HepG2 (cell line): ENCODE results near the gene KRTAP10-4. TPM values are rescaled to one million over a fixed set of nuclear protein-coding genes. Genes with fewer than 3 reads are reported as not detected.
A peak's percentile ranks its signal among the peaks of the same experiment; 100 is the strongest.

Source experiments
- HDAC6 ChIP-seq: fragments of 200-600 bp; sonication (generic); IDR thresholded peaks from 2 replicates; pipeline ENCODE4 v1.7.0; 2017; ENCODE audit warnings: mild to moderate bottlenecking, antibody characterized with exemption, low read length, low read depth
- MEIS2 ChIP-seq: sonication (generic); formaldehyde crosslinking; IDR thresholded peaks from 2 replicates; pipeline ENCODE4 v1.9.0; 2021; ENCODE audit warnings: mild to moderate bottlenecking, missing genetic modification reagents
- NFKB2 ChIP-seq: sonication (generic); formaldehyde crosslinking; IDR thresholded peaks from 2 replicates; pipeline ENCODE4 v1.4.0; 2020; ENCODE audit warnings: missing genetic modification reagents, borderline replicate concordance
- PITX1 ChIP-seq: sonication (generic); formaldehyde crosslinking; IDR thresholded peaks from 2 replicates; pipeline ENCODE4 v1.5.1; 2020; ENCODE audit warnings: mild to moderate bottlenecking, missing genetic modification reagents
- SMAD1 ChIP-seq: sonication (generic); formaldehyde crosslinking; IDR thresholded peaks from 2 replicates; pipeline ENCODE4 v1.4.0; 2020; ENCODE audit warnings: missing genetic modification reagents, low read depth, mild to moderate bottlenecking, borderline replicate concordance
- SMC3 ChIP-seq: IDR thresholded peaks from 2 replicates; pipeline ENCODE4 v1.6.1; 2011; ENCODE audit warnings: low read length, improper control_type of control experiment
- SYNCRIP ChIP-seq: fragments of 200-400 bp; formaldehyde crosslinking; IDR thresholded peaks from 2 replicates; pipeline ENCODE4 v1.6.1; 2018; ENCODE audit warnings: mild to moderate bottlenecking, low read depth, low read length; ENCODE audit not compliant: insufficient read depth
- THYN1 ChIP-seq: sonication (generic); formaldehyde crosslinking; IDR thresholded peaks from 2 replicates; pipeline ENCODE4 v1.8.1; 2023; ENCODE audit warnings: low read depth, mild to moderate bottlenecking, moderate library complexity, missing genetic modification reagents, borderline replicate concordance
- ZBTB43 ChIP-seq: sonication (generic); formaldehyde crosslinking; conservative IDR thresholded peaks from 2 replicates; pipeline ENCODE4 v1.4.0; 2020; ENCODE audit warnings: missing genetic modification reagents
- ZNF234 ChIP-seq: sonication (generic); formaldehyde crosslinking; conservative IDR thresholded peaks from 2 replicates; pipeline ENCODE4 v1.5.1; 2020; ENCODE audit warnings: mild to moderate bottlenecking, missing genetic modification reagents
- ZNF260 ChIP-seq: sonication (generic); formaldehyde crosslinking; IDR thresholded peaks from 2 replicates; pipeline ENCODE4 v1.4.0; 2020; ENCODE audit warnings: missing genetic modification reagents, low read depth, mild to moderate bottlenecking, borderline replicate concordance
- ZNF292 ChIP-seq: sonication (generic); formaldehyde crosslinking; IDR thresholded peaks from 2 replicates; pipeline ENCODE4 v1.8.1; 2022; ENCODE audit warnings: mild to moderate bottlenecking, low read depth, missing genetic modification reagents, borderline replicate concordance
- ZNF574 ChIP-seq: sonication (generic); formaldehyde crosslinking; IDR thresholded peaks from 2 replicates; pipeline ENCODE4 v1.4.0; 2020; ENCODE audit warnings: missing genetic modification reagents
- ZNF737 ChIP-seq: sonication (generic); formaldehyde crosslinking; IDR thresholded peaks from 2 replicates; pipeline ENCODE4 v1.5.0; 2020; ENCODE audit warnings: missing genetic modification reagents, mild to moderate bottlenecking, borderline replicate concordance
- ZSCAN22 ChIP-seq: sonication (generic); formaldehyde crosslinking; IDR thresholded peaks from 2 replicates; pipeline ENCODE4 v1.4.0; 2020; ENCODE audit warnings: mild to moderate bottlenecking, missing genetic modification reagents
- polyA plus RNA-seq, 8 experiments: library from polyadenylated mRNA; depleted of rRNA in 3 of 8; stranded (reverse) in 7 of 8; unstranded in 1 of 8; fragments of >200 nt; fragmentation: Illumina TruSeq in 4 of 8; extraction: Trizol in 4 of 8; gene quantifications; 2 replicates each; pipeline versions ENCODE4 v1.2.1 to v1.2.3, GENCODE V29; 2011 to 2016; ENCODE audit warnings: low read depth in 4 of 8, missing spikeins in 1 of 8, mixed read lengths in 1 of 8; ENCODE audit not compliant: insufficient read depth in 1 of 8
- total RNA-seq, 5 experiments: library from RNA; depleted of rRNA; stranded (reverse); fragments of >200 nt; fragmentation: Illumina TruSeq; extraction: Trizol; gene quantifications; 2 replicates each; pipeline ENCODE4 v1.2.3, GENCODE V29; 2016; ENCODE audit warnings: low read depth in 1 of 5
- TF ChIP-seq, protein P1 (sequence below): sonication (generic); formaldehyde crosslinking; IDR thresholded peaks from 2 replicates; pipeline ENCODE4 v1.5.1; 2020; ENCODE audit warnings: mild to moderate bottlenecking, moderate library complexity, missing genetic modification reagents
- TF ChIP-seq, protein P2 (sequence below): sonication (generic); formaldehyde crosslinking; IDR thresholded peaks from 2 replicates; pipeline ENCODE4 v1.8.1; 2023; ENCODE audit warnings: mild to moderate bottlenecking, inconsistent platforms, moderate library complexity, missing genetic modification reagents, borderline replicate concordance

The KRTAP10-4 gene
- total and polyA plus RNA-seq, 2 of the 13 experiments (the other 11 are each of a cell fraction or from before 2014, with no cell fraction given) = not detected

- TF ChIP-seq, protein P1, sequence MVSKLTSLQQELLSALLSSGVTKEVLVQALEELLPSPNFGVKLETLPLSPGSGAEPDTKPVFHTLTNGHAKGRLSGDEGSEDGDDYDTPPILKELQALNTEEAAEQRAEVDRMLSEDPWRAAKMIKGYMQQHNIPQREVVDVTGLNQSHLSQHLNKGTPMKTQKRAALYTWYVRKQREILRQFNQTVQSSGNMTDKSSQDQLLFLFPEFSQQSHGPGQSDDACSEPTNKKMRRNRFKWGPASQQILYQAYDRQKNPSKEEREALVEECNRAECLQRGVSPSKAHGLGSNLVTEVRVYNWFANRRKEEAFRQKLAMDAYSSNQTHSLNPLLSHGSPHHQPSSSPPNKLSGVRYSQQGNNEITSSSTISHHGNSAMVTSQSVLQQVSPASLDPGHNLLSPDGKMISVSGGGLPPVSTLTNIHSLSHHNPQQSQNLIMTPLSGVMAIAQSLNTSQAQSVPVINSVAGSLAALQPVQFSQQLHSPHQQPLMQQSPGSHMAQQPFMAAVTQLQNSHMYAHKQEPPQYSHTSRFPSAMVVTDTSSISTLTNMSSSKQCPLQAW (CRISPR knock-in tag) = no peak
- TF ChIP-seq, protein P2, sequence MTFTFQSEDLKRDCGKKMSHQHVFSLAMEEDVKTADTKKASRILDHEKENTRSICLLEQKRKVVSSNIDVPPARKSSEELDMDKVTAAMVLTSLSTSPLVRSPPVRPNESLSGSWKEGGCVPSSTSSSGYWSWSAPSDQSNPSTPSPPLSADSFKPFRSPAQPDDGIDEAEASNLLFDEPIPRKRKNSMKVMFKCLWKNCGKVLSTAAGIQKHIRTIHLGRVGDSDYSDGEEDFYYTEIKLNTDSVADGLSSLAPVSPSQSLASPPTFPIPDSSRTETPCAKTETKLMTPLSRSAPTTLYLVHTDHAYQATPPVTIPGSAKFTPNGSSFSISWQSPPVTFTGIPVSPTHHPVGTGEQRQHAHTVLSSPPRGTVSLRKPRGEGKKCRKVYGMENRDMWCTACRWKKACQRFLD = no peak
- TF ChIP-seq ZNF574 (CRISPR knock-in tag) = no peak
- no peak for TF ChIP-seq ZNF292 (CRISPR knock-in tag)
- no peak for TF ChIP-seq SMC3
- 0 out of 2 replicates have a peak, but pooled peaks have one; percentile 27 for TF ChIP-seq PITX1
- no peak for TF ChIP-seq SYNCRIP
- TF ChIP-seq THYN1 (CRISPR knock-in tag) = no peak
- TF ChIP-seq ZNF234 (CRISPR knock-in tag) = no peak
- no peak for TF ChIP-seq ZNF260 (CRISPR knock-in tag)
- TF ChIP-seq ZSCAN22 = no peak
- no peak for TF ChIP-seq MEIS2 (CRISPR knock-in tag)
- TF ChIP-seq ZBTB43 (CRISPR knock-in tag) = no peak
- no peak for TF ChIP-seq HDAC6
- TF ChIP-seq ZNF737 = 0 out of 2 replicates have a peak, but pooled peaks have one; percentile 12
- TF ChIP-seq SMAD1 (CRISPR knock-in tag) = no peak
- TF ChIP-seq NFKB2 (CRISPR knock-in tag) = no peak
These were observed 19.1 kb downstream of the KRTAP10-4 start, which contains the start of gene KRTAP10-6 (continued) for GRCh38 chr21:44592446-44593311.
